GM12891 (cell line): ENCODE measurements around the gene GLIS2.

ENCODE experiments used
- POLR2A ChIP-seq: IDR thresholded peaks from 2 replicates; pipeline ENCODE4 v1.6.1; 2011; ENCODE audit warnings: low read depth, low read length, control low read depth
- POLR2AphosphoS5 ChIP-seq: IDR thresholded peaks from 2 replicates; pipeline ENCODE4 v1.6.1; 2011; ENCODE audit warnings: low read depth, low read length, control low read depth
- POU2F2 ChIP-seq: IDR thresholded peaks from 2 replicates; pipeline ENCODE4 v1.6.1; 2011; ENCODE audit warnings: low read depth, mild to moderate bottlenecking, control low read depth, low read length, moderate library complexity
- SPI1 ChIP-seq: IDR thresholded peaks from 2 replicates; pipeline ENCODE4 v1.6.1; 2011; ENCODE audit warnings: low read depth, low read length, control low read depth

- TF ChIP-seq POLR2AphosphoS5 (no peak), POLR2A (no peak), POU2F2 (no peak), SPI1 (no peak)
Measured at GRCh38 chr16:4347010-4347409, 31.1 kb downstream of the GLIS2 start.
